ENCODE measurements around the gene BNC2. TPM values are rescaled to one million over a fixed set of nuclear protein-coding genes. Genes with fewer than 3 reads are reported as not detected.

The BNC2 gene
- total RNA-seq, 2 donors from 2014 or later = not detected

DNA sequence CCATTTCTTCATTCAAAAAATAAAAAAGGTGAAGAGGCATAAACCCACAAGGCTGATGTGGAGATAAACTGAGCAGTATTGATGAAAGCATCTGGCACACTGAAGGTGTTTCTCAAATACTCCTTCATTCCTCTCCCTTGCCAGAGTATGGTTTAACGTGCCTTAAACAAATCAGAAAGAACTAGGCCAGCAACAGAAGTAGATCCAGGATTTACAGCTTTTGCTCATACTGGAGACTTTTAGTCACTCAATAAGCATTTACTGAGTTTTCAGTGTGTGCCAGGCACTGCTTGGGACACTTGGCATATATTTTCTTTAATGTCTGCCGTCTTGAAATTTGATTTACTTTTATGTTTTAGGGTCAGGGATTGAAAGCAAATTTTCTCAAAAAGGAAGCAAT lies 53.0 kb downstream of the BNC2 start:
- ATAC-seq (no peak), DNase-seq (no peak)
- no peak overlapping the region for H3K27ac Mint-ChIP-seq
- no peaks in the 10 kb centered on the region for H3K9me3 ChIP-seq (ENCODE audit: control insufficient read depth, low read length, poor library complexity, severe bottlenecking)
- no peaks in the 10 kb centered on the region for H3K4me1 Mint-ChIP-seq
- H3K36me3 Mint-ChIP-seq (ENCODE audit: low read depth) = no peaks in the 10 kb centered on the region
- no peaks in the 10 kb centered on the region for H3K27me3 Mint-ChIP-seq
- H3K4me3 Mint-ChIP-seq = no peak overlapping the region

DNA sequence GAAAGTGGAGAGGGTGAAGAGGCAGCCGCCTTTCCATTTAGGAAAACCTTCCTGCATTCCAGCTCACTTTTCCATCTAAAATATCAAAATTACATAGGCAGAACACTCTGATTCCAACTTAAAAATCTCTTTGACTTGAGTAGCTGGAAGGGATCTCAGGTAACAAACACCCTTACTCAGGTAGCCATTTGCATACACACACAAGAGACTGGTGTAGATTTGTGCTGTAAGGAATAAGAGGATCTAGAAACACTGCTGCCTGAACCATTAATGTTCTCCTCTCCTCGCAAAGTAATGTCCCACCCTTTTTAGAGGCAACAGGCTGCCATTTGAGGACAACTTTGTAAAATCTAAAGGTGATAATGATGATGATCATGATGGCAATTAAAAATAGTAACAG lies 53.5 kb downstream of the BNC2 start:
- DNase-seq (no peak), ATAC-seq (no peak)
- no peaks in the 10 kb centered on the region for H3K9me3 ChIP-seq (ENCODE audit: control insufficient read depth, low read length, poor library complexity, severe bottlenecking)
- H3K36me3 Mint-ChIP-seq (ENCODE audit: low read depth) = no peaks in the 10 kb centered on the region
- no peaks in the 10 kb centered on the region for H3K27me3 Mint-ChIP-seq
- no peak overlapping the region for H3K27ac Mint-ChIP-seq
- H3K4me1 Mint-ChIP-seq = no peaks in the 10 kb centered on the region
- no peak overlapping the region for H3K4me3 Mint-ChIP-seq

DNA sequence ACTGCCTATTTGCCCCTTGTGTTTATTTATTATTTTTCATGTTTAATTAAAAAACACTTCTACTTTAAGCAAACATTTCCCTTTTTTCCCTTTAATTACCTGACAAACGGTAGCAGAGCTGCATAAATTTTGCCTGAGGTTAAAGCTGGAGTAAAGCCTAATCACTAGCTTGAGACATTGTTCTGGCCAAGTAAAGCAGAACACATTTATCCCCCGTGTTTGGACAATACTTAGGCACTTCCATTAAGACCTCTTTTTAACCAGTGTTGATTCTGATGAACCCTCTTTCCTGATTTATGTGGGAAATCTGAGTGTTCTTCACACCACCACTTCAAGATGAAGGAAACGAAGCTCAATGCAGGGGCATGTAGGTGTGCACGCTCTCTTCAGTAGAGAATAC lies 54.5 kb downstream of the BNC2 start:
- DNase-seq (no peak), ATAC-seq (no peak)
- no peaks in the 10 kb centered on the region for H3K4me1 Mint-ChIP-seq
- no peaks in the 10 kb centered on the region for H3K36me3 Mint-ChIP-seq (ENCODE audit: low read depth)
- H3K27ac Mint-ChIP-seq = no peak overlapping the region
- no peak overlapping the region for H3K4me3 Mint-ChIP-seq
- no peaks in the 10 kb centered on the region for H3K27me3 Mint-ChIP-seq
- no peaks in the 10 kb centered on the region for H3K9me3 ChIP-seq (ENCODE audit: control insufficient read depth, low read length, poor library complexity, severe bottlenecking)

DNA sequence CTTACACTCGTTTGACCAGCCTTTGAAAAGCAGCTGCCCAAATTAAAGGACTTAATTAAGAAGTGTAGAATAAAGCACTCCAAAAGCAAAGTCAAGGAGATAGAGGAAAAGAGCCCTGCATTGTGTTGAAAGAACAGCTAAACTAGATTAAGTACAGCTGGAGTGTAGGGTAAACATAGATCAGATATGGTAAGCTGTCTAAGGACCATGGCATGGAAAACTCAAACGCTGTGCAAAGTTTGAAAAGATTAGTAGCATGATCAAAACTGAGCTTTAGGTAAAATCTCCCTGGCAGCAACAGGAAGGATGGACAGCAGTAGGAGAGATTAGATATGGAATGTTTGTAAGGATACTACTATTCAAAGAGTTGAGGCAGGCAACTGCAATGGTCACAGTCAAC lies 55.4 kb downstream of the BNC2 start:
- Mint-ChIP-seq H3K4me1 (no peaks in the 10 kb centered on the region), H3K27ac (no peak overlapping the region), H3K27me3 (no peaks in the 10 kb centered on the region), H3K4me3 (no peak overlapping the region), H3K36me3 (ENCODE audit: low read depth) (no peaks in the 10 kb centered on the region)
- no peaks in the 10 kb centered on the region for H3K9me3 ChIP-seq (ENCODE audit: control insufficient read depth, low read length, poor library complexity, severe bottlenecking)
- no peak for ATAC-seq
- no peak for DNase-seq

DNA sequence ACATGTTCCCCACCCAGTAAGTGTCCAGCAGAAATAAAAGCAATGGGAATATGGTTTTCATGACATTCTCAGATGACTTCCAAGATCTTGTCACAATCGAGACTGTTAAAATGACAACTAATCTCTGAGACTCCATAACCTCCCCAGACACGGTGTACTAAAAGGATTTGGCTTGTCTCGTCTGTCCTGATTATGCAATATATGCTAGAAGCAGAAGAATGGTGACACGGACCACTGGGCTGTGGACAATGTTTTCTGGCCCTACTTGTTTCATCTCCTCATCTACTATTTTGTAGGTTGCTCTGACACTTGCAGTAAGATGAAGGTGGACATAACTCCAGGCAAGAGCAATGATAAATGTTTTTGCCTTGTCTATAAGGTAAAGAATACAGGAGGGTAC lies 56.6 kb downstream of the BNC2 start:
- no peaks in the 10 kb centered on the region for H3K4me1 Mint-ChIP-seq

DNA sequence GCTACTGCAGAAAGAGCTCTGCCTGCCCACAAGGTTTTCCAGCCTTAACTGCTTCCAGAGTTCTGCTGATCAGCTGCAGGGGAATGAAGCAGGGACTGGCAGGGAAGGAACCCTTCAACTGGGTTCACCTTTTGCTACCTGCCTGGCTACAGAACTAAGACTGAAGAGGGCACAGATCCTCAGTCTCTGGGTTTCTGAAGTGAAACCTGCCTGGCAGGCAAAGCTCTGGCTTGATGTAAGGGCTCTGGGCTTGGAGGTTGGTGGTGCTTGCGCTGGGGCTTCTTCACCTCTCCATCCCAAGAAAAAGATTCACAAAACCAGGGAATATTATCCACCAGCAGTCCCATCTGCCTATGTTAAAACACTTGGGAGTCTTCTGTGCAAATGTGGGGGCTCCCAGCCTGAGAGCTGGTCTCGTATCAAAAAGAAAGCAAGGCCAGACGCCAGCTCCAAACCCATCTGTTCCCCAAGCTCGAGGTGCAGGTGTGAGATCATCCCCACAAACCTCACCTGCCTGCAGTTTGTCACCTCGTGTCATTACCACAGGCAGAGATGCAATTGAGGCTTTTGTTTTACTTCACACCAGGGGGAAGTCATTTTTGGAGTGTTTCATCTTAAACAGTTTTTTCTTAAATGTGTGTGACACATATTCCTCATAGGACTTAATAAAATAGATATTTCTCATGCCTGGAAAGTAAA lies 58.3 kb downstream of the BNC2 start:
- H3K4me3 Mint-ChIP-seq = no peak overlapping the region
- DNase-seq = no peak
- H3K36me3 Mint-ChIP-seq (ENCODE audit: low read depth) = no peaks in the 10 kb centered on the region
- H3K27me3 Mint-ChIP-seq = no peaks in the 10 kb centered on the region
- ATAC-seq = no peak
- H3K4me1 Mint-ChIP-seq = no peaks in the 10 kb centered on the region
- H3K27ac Mint-ChIP-seq = no peak overlapping the region
- no peaks in the 10 kb centered on the region for H3K9me3 ChIP-seq (ENCODE audit: control insufficient read depth, low read length, poor library complexity, severe bottlenecking)

More for the DNA sequence above, 56.6 kb downstream of the BNC2 start:
- Mint-ChIP-seq H3K27me3 (no peaks in the 10 kb centered on the region), H3K4me3 (no peak overlapping the region), H3K36me3 (ENCODE audit: low read depth) (no peaks in the 10 kb centered on the region), H3K27ac (no peak overlapping the region)
- no peaks in the 10 kb centered on the region for H3K9me3 ChIP-seq (ENCODE audit: control insufficient read depth, low read length, poor library complexity, severe bottlenecking)
- no peak for ATAC-seq
- DNase-seq = no peak

DNA sequence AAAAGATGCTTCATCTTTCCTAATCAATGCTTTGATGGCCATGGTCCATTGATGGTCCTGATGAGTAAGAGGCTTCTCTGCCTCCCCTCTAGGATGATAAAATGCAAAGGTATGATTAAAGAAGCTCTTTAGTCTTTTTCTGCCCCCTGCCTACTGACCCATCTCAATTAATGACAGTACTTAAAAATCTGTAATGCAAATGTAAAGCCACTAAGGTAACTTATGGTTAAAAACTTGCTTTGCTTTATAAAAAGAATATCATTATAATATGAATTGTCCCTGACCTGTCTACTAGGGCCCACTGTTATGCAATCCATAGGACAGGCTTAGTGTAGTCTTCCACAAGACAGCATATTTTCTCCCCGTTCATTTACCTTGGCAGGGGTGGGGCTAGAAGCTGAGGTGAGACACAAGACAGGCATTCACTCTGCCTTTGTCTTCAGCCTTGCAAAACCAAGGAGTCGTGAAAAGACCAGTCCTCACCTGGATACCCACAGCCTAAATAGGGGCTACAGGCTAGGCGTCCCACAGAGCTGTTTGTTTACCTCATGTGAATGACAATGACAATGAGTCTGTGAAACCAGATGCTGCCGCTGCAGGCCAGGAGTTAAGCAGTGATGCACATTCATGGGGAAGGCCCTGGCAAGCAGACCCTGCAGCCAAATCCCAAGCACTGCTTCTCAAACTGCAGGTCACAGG lies 60.4 kb downstream of the BNC2 start:
- no peaks in the 10 kb centered on the region for H3K36me3 Mint-ChIP-seq (ENCODE audit: low read depth)
- no peak overlapping the region for H3K4me3 Mint-ChIP-seq
- no peak for ATAC-seq
- H3K9me3 ChIP-seq (ENCODE audit: control insufficient read depth, low read length, poor library complexity, severe bottlenecking) = no peaks in the 10 kb centered on the region
- DNase-seq = no peak
- no peaks in the 10 kb centered on the region for H3K4me1 Mint-ChIP-seq
- H3K27ac Mint-ChIP-seq = no peak overlapping the region
- no peaks in the 10 kb centered on the region for H3K27me3 Mint-ChIP-seq

DNA sequence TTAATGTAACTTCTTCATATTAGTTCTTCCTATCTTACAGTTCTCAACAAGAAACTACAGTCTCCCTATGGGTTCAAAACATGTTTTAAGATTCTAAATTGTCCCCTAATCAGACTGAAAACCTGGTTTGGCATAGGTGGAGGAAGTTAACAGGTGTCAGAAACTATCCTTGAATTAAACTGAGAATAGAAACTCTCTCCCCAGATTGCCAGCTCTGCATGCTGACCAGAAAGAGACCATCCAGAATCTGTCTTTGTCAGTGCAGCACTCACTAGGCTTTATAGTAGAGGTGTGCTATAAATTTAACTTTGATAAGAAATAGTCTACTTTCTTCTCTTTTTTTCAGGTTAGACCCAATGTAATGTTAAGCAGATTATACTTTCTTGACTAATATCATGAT lies 63.8 kb downstream of the BNC2 start:
- no peaks in the 10 kb centered on the region for H3K27me3 Mint-ChIP-seq
- no peaks in the 10 kb centered on the region for H3K36me3 Mint-ChIP-seq (ENCODE audit: low read depth)
- DNase-seq = no peak
- H3K27ac Mint-ChIP-seq = no peak overlapping the region
- no peak overlapping the region for H3K4me3 Mint-ChIP-seq
- ATAC-seq = no peak
- H3K4me1 Mint-ChIP-seq = no peaks in the 10 kb centered on the region
- H3K9me3 ChIP-seq (ENCODE audit: control insufficient read depth, low read length, poor library complexity, severe bottlenecking) = no peaks in the 10 kb centered on the region

DNA sequence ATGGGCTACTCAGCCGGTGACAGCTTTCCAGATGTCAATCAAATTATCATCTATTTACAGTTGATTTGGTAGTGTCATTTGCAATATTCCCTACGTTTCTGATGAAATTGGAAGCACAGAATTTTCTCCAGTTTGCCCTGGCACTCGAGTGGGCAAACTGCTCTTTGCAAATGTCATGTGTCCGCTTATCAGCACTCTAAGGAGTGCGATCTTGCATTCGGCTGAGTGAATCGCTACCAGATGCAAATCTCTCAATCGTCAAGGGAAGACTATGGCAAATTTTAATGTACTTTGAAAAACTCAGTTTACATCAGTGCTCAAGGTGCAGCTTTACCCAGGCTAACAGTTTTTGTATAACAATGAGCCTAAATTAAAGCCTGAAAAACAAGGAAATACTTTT lies 66.8 kb downstream of the BNC2 start:
- no peaks in the 10 kb centered on the region for H3K36me3 Mint-ChIP-seq (ENCODE audit: low read depth)
- H3K27ac Mint-ChIP-seq = no peak overlapping the region
- no peak for ATAC-seq
- H3K4me1 Mint-ChIP-seq = no peaks in the 10 kb centered on the region
- H3K4me3 Mint-ChIP-seq = no peak overlapping the region
- DNase-seq = no peak
- H3K9me3 ChIP-seq (ENCODE audit: control insufficient read depth, low read length, poor library complexity, severe bottlenecking) = no peaks in the 10 kb centered on the region
- no peaks in the 10 kb centered on the region for H3K27me3 Mint-ChIP-seq

DNA sequence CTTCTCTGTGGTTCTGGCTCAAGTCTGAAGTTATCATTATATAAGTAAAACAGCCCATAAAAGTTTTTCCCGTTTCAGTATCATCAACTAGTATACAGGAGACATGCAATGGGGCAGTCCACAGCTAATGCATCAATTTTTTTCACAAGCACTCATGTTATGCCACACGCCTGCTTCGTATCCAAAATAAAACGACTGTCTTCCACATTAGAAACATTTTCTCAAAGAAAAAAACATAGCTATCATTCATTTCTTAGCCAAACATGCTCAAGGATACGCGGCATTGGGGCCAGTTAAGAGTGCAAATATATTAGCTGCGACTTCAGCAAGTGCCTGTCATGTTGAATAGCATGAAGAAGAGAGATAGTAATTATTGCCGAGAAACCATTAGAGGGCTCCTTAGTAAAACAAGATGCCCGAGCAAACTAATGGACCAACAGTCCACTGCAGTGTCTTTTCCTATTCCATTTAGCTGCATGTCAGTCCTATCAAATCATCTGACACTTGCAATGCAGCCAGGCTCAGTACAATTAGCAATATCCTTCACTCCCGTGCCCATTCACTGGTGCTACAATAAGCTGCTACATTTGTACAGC lies 68.5 kb downstream of the BNC2 start:
- H3K4me3 Mint-ChIP-seq = no peak overlapping the region
- DNase-seq (no peak), ATAC-seq (no peak)
- no peak overlapping the region for H3K27ac Mint-ChIP-seq
- no peaks in the 10 kb centered on the region for H3K9me3 ChIP-seq (ENCODE audit: control insufficient read depth, low read length, poor library complexity, severe bottlenecking)
- no peaks in the 10 kb centered on the region for H3K27me3 Mint-ChIP-seq
- no peaks in the 10 kb centered on the region for H3K4me1 Mint-ChIP-seq
- no peaks in the 10 kb centered on the region for H3K36me3 Mint-ChIP-seq (ENCODE audit: low read depth)

DNA sequence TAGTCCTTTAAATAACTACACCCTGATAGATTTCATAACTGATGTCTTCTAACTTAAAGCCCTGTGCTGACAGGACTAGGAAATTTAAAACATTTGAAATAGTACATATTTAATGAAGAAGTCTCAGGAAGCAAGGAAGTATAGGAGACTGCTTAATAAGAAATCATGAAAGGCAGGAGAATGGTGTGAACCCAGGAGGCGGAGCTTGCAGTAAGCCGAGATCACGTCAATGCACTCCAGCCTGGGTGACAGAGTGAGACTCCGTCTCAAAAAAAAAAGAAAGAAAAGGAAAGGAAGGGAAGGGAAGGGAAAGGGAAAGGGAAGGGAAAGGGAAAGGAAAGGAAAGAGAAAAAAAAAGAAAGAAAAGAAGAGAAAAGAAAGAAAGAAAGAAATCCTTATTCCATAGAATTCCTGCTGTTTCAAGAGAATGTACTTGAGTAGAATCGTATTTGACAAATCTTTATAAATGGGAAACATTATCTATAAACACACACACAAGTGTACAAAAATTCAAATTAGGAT lies 74.1 kb downstream of the BNC2 start:
- DNase-seq (no peak), ATAC-seq (no peak)
- H3K4me3 Mint-ChIP-seq = no peak overlapping the region
- no peaks in the 10 kb centered on the region for H3K36me3 Mint-ChIP-seq (ENCODE audit: low read depth)
- H3K4me1 Mint-ChIP-seq = no peaks in the 10 kb centered on the region
- H3K27me3 Mint-ChIP-seq = no peaks in the 10 kb centered on the region
- no peak overlapping the region for H3K27ac Mint-ChIP-seq
- H3K9me3 ChIP-seq (ENCODE audit: control insufficient read depth, low read length, poor library complexity, severe bottlenecking) = no peaks in the 10 kb centered on the region

DNA sequence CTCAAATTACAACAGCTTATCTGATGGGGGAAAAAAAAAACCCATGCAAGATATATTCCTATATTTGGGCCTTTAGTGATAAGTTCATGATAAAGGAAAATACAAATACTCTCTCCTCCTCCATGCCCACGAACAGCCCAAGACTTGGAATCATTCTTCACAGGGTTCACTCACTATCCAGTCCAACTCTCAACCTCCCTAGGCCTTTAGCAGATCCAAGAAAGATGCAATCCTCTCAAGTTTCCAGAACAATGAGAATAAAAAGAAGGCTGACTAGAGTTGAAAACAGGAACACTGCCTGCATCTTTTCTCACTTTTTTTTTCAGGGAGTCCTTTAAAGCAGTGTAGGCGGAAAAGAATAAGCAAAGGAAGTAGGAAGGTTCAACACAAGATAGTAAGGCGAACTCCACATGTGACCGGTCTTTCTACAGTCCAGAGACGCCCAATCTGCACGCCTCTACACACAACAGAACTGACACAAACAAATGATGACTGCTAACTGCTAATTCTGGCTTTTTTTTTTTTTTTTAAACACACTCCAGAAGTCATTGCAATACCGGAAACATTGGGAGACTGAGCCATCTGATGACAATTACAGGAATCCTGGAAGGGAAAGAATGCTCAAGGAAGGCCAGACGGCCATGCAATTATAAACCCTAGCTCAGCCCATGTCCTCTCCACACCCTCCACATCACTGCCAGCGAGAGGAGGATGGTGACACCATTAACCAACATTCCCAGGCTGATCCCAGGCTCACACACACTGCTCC lies 75.4 kb downstream of the BNC2 start:
- Mint-ChIP-seq H3K36me3 (ENCODE audit: low read depth) (no peaks in the 10 kb centered on the region), H3K4me1 (no peaks in the 10 kb centered on the region), H3K27me3 (no peaks in the 10 kb centered on the region), H3K4me3 (no peak overlapping the region), H3K27ac (no peak overlapping the region)
- ATAC-seq (no peak), DNase-seq (no peak)
- no peaks in the 10 kb centered on the region for H3K9me3 ChIP-seq (ENCODE audit: control insufficient read depth, low read length, poor library complexity, severe bottlenecking)

DNA sequence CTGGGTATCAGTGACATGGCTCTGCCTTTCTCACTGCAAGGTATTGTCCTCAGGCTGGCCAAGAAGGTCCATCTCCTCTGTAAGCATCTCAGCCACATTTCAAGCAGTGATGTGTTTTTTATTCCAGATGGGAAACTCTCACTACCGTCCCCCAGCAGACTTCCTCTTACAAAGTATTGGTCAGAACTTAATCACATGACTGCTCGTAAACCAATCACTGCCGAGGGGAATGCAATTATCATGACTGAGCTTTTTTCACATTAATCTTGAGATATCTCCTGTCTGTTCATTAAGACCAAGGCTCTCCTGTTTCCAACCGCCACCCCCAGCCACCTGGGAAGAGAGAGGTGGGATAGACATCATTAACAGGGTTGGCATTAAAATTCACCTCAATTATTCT lies 76.4 kb downstream of the BNC2 start:
- H3K27ac Mint-ChIP-seq = no peak overlapping the region
- H3K27me3 Mint-ChIP-seq = no peaks in the 10 kb centered on the region
- ATAC-seq = no peak
- H3K36me3 Mint-ChIP-seq (ENCODE audit: low read depth) = no peaks in the 10 kb centered on the region
- no peaks in the 10 kb centered on the region for H3K4me1 Mint-ChIP-seq
- H3K4me3 Mint-ChIP-seq = no peak overlapping the region
- no peak for DNase-seq
- H3K9me3 ChIP-seq (ENCODE audit: control insufficient read depth, low read length, poor library complexity, severe bottlenecking) = no peaks in the 10 kb centered on the region

Data from T-helper 17 cell (primary cell).